Ishikawa (cell line): ENCODE data around the gene FBP1.

Source experiments
- CREB1 ChIP-seq: IDR thresholded peaks from 2 replicates; pipeline ENCODE4 v1.6.1; 2012; ENCODE audit warnings: low read depth
- RAD21 ChIP-seq: IDR thresholded peaks from 2 replicates; pipeline ENCODE4 v1.6.1; 2012; ENCODE audit warnings: low read depth
- TCF12 ChIP-seq: IDR thresholded peaks from 2 replicates; pipeline ENCODE4 v1.6.1; 2012; ENCODE audit warnings: low read depth
- YY1 ChIP-seq: IDR thresholded peaks from 2 replicates; pipeline ENCODE4 v1.6.1; 2012; ENCODE audit warnings: low read depth
- TF ChIP-seq, protein P1 (sequence below): IDR thresholded peaks from 2 replicates; pipeline ENCODE4 v1.6.1; 2012

DNA sequence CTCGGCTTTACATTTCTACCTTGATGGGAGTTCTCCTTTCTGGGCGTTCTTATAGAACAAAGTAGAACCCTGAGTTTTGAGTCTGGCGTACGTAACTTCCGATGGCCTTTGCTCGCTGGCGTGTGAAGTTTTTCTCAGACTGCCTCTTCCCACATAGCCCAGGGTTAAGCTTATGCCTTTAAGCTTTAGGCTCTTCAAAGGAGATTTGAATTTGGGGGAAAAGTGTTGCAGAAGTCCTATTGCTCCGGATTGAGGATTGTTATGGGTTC lies 32.0 kb downstream of the FBP1 start:
- TF ChIP-seq, protein P1, sequence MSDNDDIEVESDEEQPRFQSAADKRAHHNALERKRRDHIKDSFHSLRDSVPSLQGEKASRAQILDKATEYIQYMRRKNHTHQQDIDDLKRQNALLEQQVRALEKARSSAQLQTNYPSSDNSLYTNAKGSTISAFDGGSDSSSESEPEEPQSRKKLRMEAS, result no peak
- TF ChIP-seq TCF12 (no peak), YY1 (no peak), RAD21 (no peak), CREB1 (no peak)
